Measurements from ENCODE around the gene ASAP2. TPM values are rescaled to one million over a fixed set of nuclear protein-coding genes. Genes with fewer than 3 reads are reported as not detected.

The ASAP2 gene
- total RNA-seq, 4 donors from 2014 or later = 33.2 to 62.1 (median 54.5) TPM

GRCh38 chr2:9326975-9327374 is 120.4 kb downstream of the ASAP2 start:
- intact Hi-C loops (cut with DNase I; ENCODE audit: low total_unique reads) = no loop called here

GRCh38 chr2:9327873-9328352 is 121.3 kb downstream of the ASAP2 start:
- 56 to 61% methylated on average over 5 of the region's 5 CpGs for WGBS, 2 donors (ENCODE audit: low coverage in 1 of 2)
- TF ChIP-seq POLR2A (IDR thresholded peaks at IDR 0.05) (no peak), CTCF (IDR thresholded peaks at IDR 0.05) (no peak), POLR2AphosphoS5 (IDR thresholded peaks at IDR 0.05) (no peak), EP300 (IDR thresholded peaks at IDR 0.05; ENCODE audit: low read depth) (no peak)
- Histone ChIP-seq H3K4me1 (peaks cover 0 to 37% (median 0%) of the 10 kb centered on the region in 4 donors), H3K27ac (no peak overlapping the region), H3K27me3 (no peaks in the 10 kb centered on the region), H3K4me3 (no peak overlapping the region), H3K9me3 (no peaks in the 10 kb centered on the region), H3K36me3 (peaks cover 0 to 4% (median 0%) of the 10 kb centered on the region in 4 donors)
- intact Hi-C loops (cut with DNase I; ENCODE audit: low total_unique reads) = no loop called here
- no peak for DNase-seq
- in situ Hi-C loops (cut with MboI; ENCODE audit: low pct_ligation_motif_present in 1 of 4, low pct_unique_long_range_greater_than_20kb in 1 of 4, low sequenced_read_pairs in 3 of 4) = loop anchor here in 3 of 4 donors (25.0 kb wide), 3 partner anchors 116 to 166 kb away; partner anchors contain the start of gene ASAP2 (in 1 of the 3)

More at GRCh38 chr2:9326975-9327374, 120.4 kb downstream of the ASAP2 start:
- Histone ChIP-seq H3K36me3 (peaks cover 0 to 4% (median 0%) of the 10 kb centered on the region in 4 donors), H3K27me3 (no peaks in the 10 kb centered on the region), H3K9me3 (no peaks in the 10 kb centered on the region), H3K4me3 (no peak overlapping the region), H3K4me1 (peaks cover 0 to 28% (median 0%) of the 10 kb centered on the region in 4 donors), H3K27ac (no peak overlapping the region)
- in situ Hi-C loops (cut with MboI; ENCODE audit: low pct_ligation_motif_present in 1 of 4, low pct_unique_long_range_greater_than_20kb in 1 of 4, low sequenced_read_pairs in 3 of 4) = loop anchor here in 3 of 4 donors (25.0 kb wide), 3 partner anchors 115 to 165 kb away; partner anchors contain the start of gene ASAP2 (in 1 of the 3)
- no peak for DNase-seq
- no peak for TF ChIP-seq EP300 (IDR thresholded peaks at IDR 0.05; ENCODE audit: low read depth)
- no peak for TF ChIP-seq POLR2AphosphoS5 (IDR thresholded peaks at IDR 0.05)
- 50 to 62% methylated on average over 1 to 3 of the region's 3 CpGs for WGBS, 2 donors (ENCODE audit: low coverage in 1 of 2)

- Histone ChIP-seq H3K36me3 (peaks cover 0 to 4% (median 0%) of the 10 kb centered on the region in 4 donors), H3K27ac (peak overlapping the region in 2 of 4 donors; percentile 41 to 49), H3K9me3 (no peaks in the 10 kb centered on the region), H3K4me3 (no peak overlapping the region), H3K4me1 (peaks cover 0 to 45% (median 3%) of the 10 kb centered on the region in 4 donors), H3K27me3 (no peaks in the 10 kb centered on the region)
- no peak for DNase-seq
- in situ Hi-C loops (cut with MboI; ENCODE audit: low pct_ligation_motif_present in 1 of 4, low pct_unique_long_range_greater_than_20kb in 1 of 4, low sequenced_read_pairs in 3 of 4) = loop anchor here in 3 of 4 donors (25.0 kb wide), 3 partner anchors 117 to 167 kb away; partner anchors contain the start of gene ASAP2 (in 1 of the 3)
- TF ChIP-seq POLR2A (IDR thresholded peaks at IDR 0.05) = no peak
- WGBS, 2 donors (ENCODE audit: low coverage in 1 of 2) = 87 to 94% methylated on average over 5 of the region's 5 CpGs
- intact Hi-C loops (cut with DNase I; ENCODE audit: low total_unique reads) = no loop called here
Observed at GRCh38 chr2:9328931-9329330, 122.3 kb downstream of the ASAP2 start.

- Histone ChIP-seq H3K36me3 (peaks cover 0 to under 1% (median 0%) of the 10 kb centered on the region in 4 donors), H3K4me3 (no peak overlapping the region), H3K27ac (peak overlapping the region in 2 of 4 donors; percentile 41 to 49), H3K4me1 (peaks cover 0 to 50% (median 3%) of the 10 kb centered on the region in 4 donors), H3K9me3 (no peaks in the 10 kb centered on the region), H3K27me3 (no peaks in the 10 kb centered on the region)
- no peak for TF ChIP-seq CTCF (IDR thresholded peaks at IDR 0.05)
- TF ChIP-seq POLR2AphosphoS5 (IDR thresholded peaks at IDR 0.05) = no peak
- no peak for TF ChIP-seq EP300 (IDR thresholded peaks at IDR 0.05; ENCODE audit: low read depth)
- TF ChIP-seq POLR2A (IDR thresholded peaks at IDR 0.05) = no peak
- in situ Hi-C loops (cut with MboI; ENCODE audit: low pct_ligation_motif_present in 1 of 4, low pct_unique_long_range_greater_than_20kb in 1 of 4, low sequenced_read_pairs in 3 of 4) (loop anchor here in 3 of 4 donors (25.0 kb wide), 3 partner anchors 117 to 167 kb away; partner anchors contain the start of gene ASAP2 (in 1 of the 3)), intact Hi-C loops (cut with DNase I; ENCODE audit: low total_unique reads) (no loop called here)
- peak; percentile 31 for DNase-seq
- 63 to 68% methylated on average over 2 to 5 of the region's 5 CpGs for WGBS, 2 donors (ENCODE audit: low coverage in 1 of 2)
Observed at GRCh38 chr2:9329497-9329896, 122.9 kb downstream of the ASAP2 start.

GRCh38 chr2:9330612-9331270 is 124.1 kb downstream of the ASAP2 start:
- Histone ChIP-seq H3K27ac (peak overlapping the region in 1 of 4 donors; percentile 49), H3K36me3 (no peaks in the 10 kb centered on the region), H3K9me3 (no peaks in the 10 kb centered on the region), H3K4me1 (peaks cover 5 to 60% (median 8%) of the 10 kb centered on the region in 4 donors), H3K4me3 (no peak overlapping the region), H3K27me3 (no peaks in the 10 kb centered on the region)
- TF ChIP-seq CTCF (IDR thresholded peaks at IDR 0.05) (no peak), EP300 (IDR thresholded peaks at IDR 0.05; ENCODE audit: low read depth) (no peak), POLR2AphosphoS5 (IDR thresholded peaks at IDR 0.05) (no peak), POLR2A (IDR thresholded peaks at IDR 0.05) (no peak)
- DNase-seq = no peak
- intact Hi-C loops (cut with DNase I; ENCODE audit: low total_unique reads) (loop anchor here (5.0 kb wide), 1 partner anchor 123 kb away; the partner anchor contains the start of gene ASAP2), in situ Hi-C loops (cut with MboI; ENCODE audit: low pct_ligation_motif_present in 1 of 4, low pct_unique_long_range_greater_than_20kb in 1 of 4, low sequenced_read_pairs in 3 of 4) (loop anchor here in 3 of 4 donors (25.0 kb wide), 3 partner anchors 118 to 168 kb away; partner anchors contain the start of gene ASAP2 (in 1 of the 3))
- 73 to 77% methylated on average over 9 to 19 of the region's 19 CpGs for WGBS, 2 donors (ENCODE audit: low coverage in 1 of 2)

Measured in transverse colon (tissue), 4 donors.